Parathyroid adenoma (tissue), 2 donors: ENCODE measurements around the gene CCL17.

ENCODE experiments used
- H2AFZ ChIP-seq: fragments of 300-600 bp; sonication (generic); one replicate; pipeline ENCODE4 v1.7.0; 2017; ENCODE audit warnings: antibody characterized with exemption, mild to moderate bottlenecking
- H3K27ac ChIP-seq: fragments of 300-600 bp; sonication (generic); one replicate; pipeline ENCODE4 v1.7.0; 2017
- H3K27me3 ChIP-seq: fragments of 300-600 bp; sonication (generic); one replicate; pipeline ENCODE4 v1.7.0; 2017; ENCODE audit warnings: low read length; ENCODE audit not compliant: control insufficient read depth, insufficient read depth
- H3K36me3 ChIP-seq: fragments of 300-600 bp; sonication (generic); one replicate; pipeline ENCODE4 v1.7.0; 2017; ENCODE audit warnings: low read length; ENCODE audit not compliant: control insufficient read depth, insufficient read depth
- H3K4me1 ChIP-seq: fragments of 300-600 bp; sonication (generic); one replicate; pipeline ENCODE4 v1.7.0; 2017; ENCODE audit warnings: control low read depth
- H3K4me2 ChIP-seq: fragments of 300-600 bp; sonication (generic); one replicate; pipeline ENCODE4 v1.7.0; 2017; ENCODE audit warnings: low read length
- H3K4me3 ChIP-seq: fragments of 300-600 bp; sonication (generic); one replicate; pipeline ENCODE4 v1.7.0; 2017; ENCODE audit warnings: low read depth, low read length
- H3K79me2 ChIP-seq: fragments of 300-600 bp; sonication (generic); one replicate; pipeline ENCODE4 v1.7.0; 2017; ENCODE audit warnings: control low read depth
- H3K9ac ChIP-seq: fragments of 300-600 bp; sonication (generic); one replicate; pipeline ENCODE4 v1.7.0; 2017; ENCODE audit warnings: mild to moderate bottlenecking
- H3K9me3 ChIP-seq: fragments of 300-600 bp; sonication (generic); one replicate; pipeline ENCODE4 v1.7.0; 2017; ENCODE audit warnings: low read length; ENCODE audit not compliant: control insufficient read depth
- CTCF ChIP-seq: fragments of 300-600 bp; sonication (generic); IDR thresholded peaks from one replicate; pipeline ENCODE4 v1.7.0; 2017; ENCODE audit warnings: antibody characterized with exemption, mild to moderate bottlenecking
- donor health status: primary hyperparathyroidism.

CCL17 gene

GRCh38 chr16:57427824-57428223 lies 23.3 kb downstream of the CCL17 start:
- no peaks in the 10 kb centered on the region for H3K9me3 ChIP-seq
- no peaks in the 10 kb centered on the region for H3K4me1 ChIP-seq
- H3K36me3 ChIP-seq: no peaks in the 10 kb centered on the region
- no peaks in the 10 kb centered on the region for H3K27me3 ChIP-seq
- no peak overlapping the region for H3K9ac ChIP-seq
- no peak overlapping the region for H2AFZ ChIP-seq
- no peaks in the 10 kb centered on the region for H3K79me2 ChIP-seq
- no peak for TF ChIP-seq CTCF
- H3K4me2 ChIP-seq: no peak overlapping the region
- H3K4me3 ChIP-seq: no peak overlapping the region
- no peak overlapping the region for H3K27ac ChIP-seq

- H3K36me3 ChIP-seq: no peaks in the 10 kb centered on the region
- no peaks in the 10 kb centered on the region for H3K9me3 ChIP-seq
- H3K79me2 ChIP-seq: no peaks in the 10 kb centered on the region
- no peak overlapping the region for H3K4me3 ChIP-seq
- no peaks in the 10 kb centered on the region for H3K27me3 ChIP-seq
- H2AFZ ChIP-seq: no peak overlapping the region
- H3K27ac ChIP-seq: no peak overlapping the region
- no peak for TF ChIP-seq CTCF
- no peak overlapping the region for H3K4me2 ChIP-seq
- no peaks in the 10 kb centered on the region for H3K4me1 ChIP-seq
- no peak overlapping the region for H3K9ac ChIP-seq
These were observed 26.4 kb downstream of the CCL17 start for GRCh38 chr16:57430955-57431354.

GRCh38 chr16:57432505-57432904 lies 27.9 kb downstream of the CCL17 start:
- H3K9me3 ChIP-seq: no peaks in the 10 kb centered on the region
- H3K4me2 ChIP-seq: no peak overlapping the region
- no peak for TF ChIP-seq CTCF
- no peaks in the 10 kb centered on the region for H3K4me1 ChIP-seq
- no peaks in the 10 kb centered on the region for H3K27me3 ChIP-seq
- no peak overlapping the region for H2AFZ ChIP-seq
- H3K36me3 ChIP-seq: no peaks in the 10 kb centered on the region
- H3K79me2 ChIP-seq: no peaks in the 10 kb centered on the region
- no peak overlapping the region for H3K27ac ChIP-seq
- no peak overlapping the region for H3K9ac ChIP-seq
- no peak overlapping the region for H3K4me3 ChIP-seq

GRCh38 chr16:57432989-57433388 lies 28.4 kb downstream of the CCL17 start:
- H3K4me1 ChIP-seq: no peaks in the 10 kb centered on the region
- H3K9me3 ChIP-seq: no peaks in the 10 kb centered on the region
- no peaks in the 10 kb centered on the region for H3K27me3 ChIP-seq
- TF ChIP-seq CTCF: no peak
- no peak overlapping the region for H3K4me3 ChIP-seq
- no peaks in the 10 kb centered on the region for H3K36me3 ChIP-seq
- no peak overlapping the region for H3K4me2 ChIP-seq
- H3K9ac ChIP-seq: no peak overlapping the region
- H3K27ac ChIP-seq: no peak overlapping the region
- H3K79me2 ChIP-seq: no peaks in the 10 kb centered on the region
- no peak overlapping the region for H2AFZ ChIP-seq

GRCh38 chr16:57434003-57434402 lies 29.4 kb downstream of the CCL17 start:
- no peaks in the 10 kb centered on the region for H3K4me1 ChIP-seq
- H3K36me3 ChIP-seq: no peaks in the 10 kb centered on the region
- no peak overlapping the region for H3K4me2 ChIP-seq
- no peak overlapping the region for H3K27ac ChIP-seq
- no peak overlapping the region for H3K9ac ChIP-seq
- H2AFZ ChIP-seq: no peak overlapping the region
- H3K79me2 ChIP-seq: no peaks in the 10 kb centered on the region
- no peaks in the 10 kb centered on the region for H3K27me3 ChIP-seq
- H3K9me3 ChIP-seq: no peaks in the 10 kb centered on the region
- no peak for TF ChIP-seq CTCF
- H3K4me3 ChIP-seq: no peak overlapping the region
